ENCODE measurements around the gene CCDC167.

The CCDC167 gene

DNA sequence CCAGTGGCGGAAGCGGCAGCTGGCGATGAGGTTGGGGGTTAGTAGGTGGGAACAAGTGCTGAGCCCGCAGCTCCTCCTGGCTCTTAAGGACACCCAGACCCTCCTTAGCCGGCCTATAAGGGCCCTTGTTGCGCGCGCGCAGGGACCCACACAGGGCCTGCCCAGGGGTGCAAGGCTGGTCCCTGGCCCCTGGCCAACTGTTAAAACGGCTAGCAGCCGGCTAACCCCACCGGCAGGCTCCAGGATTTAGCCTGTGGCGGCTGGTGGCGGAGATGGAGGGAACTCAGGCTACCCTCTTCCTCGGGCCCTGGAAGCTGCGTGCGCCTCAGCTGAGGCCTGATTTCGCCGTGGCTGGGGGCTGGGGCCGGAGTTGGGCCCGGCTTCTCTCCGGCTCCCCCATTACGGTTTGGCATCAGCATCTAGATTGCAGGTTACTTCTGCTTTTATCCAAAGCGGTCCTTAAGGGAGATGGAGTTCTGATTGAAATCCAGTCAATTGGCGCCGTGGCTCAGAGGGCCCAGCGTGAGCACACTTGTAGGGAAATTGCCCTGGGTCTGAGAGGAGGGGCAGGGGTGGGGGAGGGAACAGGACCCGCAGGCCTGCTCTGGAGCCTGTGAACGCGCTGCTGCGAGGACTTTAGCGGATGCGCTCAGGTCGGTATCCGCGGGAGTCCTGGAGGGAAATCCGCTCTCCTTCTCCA lies 36.9 kb upstream of the CCDC167 start:
- peaks cover 3% of the 10 kb centered on the region for H3K27me3 Mint-ChIP-seq
- no peak overlapping the region for H3K27ac Mint-ChIP-seq
- H3K36me3 Mint-ChIP-seq = no peaks in the 10 kb centered on the region
- ATAC-seq (ENCODE audit: low read depth) = peak; percentile 19
- no peak for DNase-seq (ENCODE audit: low spot score in 2 of 2)
- peaks cover 17% of the 10 kb centered on the region for H3K4me1 Mint-ChIP-seq
- peak overlapping the region; percentile 81 for H3K4me3 Mint-ChIP-seq
- H3K9me3 Mint-ChIP-seq = no peaks in the 10 kb centered on the region

DNA sequence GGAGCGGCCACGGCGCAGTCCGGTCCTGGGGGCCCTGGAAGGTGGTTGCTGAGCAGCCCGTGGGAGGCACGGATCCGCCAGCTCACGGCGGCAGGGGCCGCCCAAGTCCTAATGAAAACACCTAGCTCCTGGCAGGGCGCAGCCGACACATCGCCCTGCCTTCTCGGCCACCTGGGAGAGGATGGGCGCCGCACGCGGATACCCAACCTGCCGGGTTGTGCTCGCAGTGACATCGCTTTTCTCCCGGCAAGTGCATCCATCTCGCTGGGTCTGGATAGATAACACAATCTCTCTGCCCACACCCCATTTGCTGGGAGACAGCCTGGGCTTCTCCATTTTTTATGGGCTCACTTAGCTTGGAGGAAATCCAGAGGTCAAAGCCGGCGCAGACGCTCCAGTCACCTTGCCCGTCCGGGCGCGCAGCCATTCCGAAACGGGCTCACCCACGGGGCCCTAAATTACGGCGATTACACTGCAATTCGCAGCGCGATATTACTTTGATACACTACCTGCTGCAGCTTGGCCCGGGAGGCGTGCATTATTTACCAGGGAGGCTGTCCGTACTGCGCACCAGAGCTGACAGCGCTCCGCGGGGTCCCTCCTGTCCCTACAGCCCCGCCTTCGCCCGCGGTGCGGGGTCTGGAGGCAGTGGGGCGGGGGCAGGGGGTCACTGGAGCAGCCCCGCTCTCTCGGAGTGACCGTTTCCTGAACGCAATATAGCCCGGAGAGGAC lies 36.2 kb upstream of the CCDC167 start:
- peak overlapping the region; percentile 55 for H3K27ac Mint-ChIP-seq
- H3K9me3 Mint-ChIP-seq = no peaks in the 10 kb centered on the region
- no peaks in the 10 kb centered on the region for H3K36me3 Mint-ChIP-seq
- DNase-seq (ENCODE audit: low spot score in 2 of 2) (peak in 1 of 2 donors; percentile 34), ATAC-seq (ENCODE audit: low read depth) (peak; percentile 83)
- H3K27me3 Mint-ChIP-seq = peaks cover 3% of the 10 kb centered on the region
- peak overlapping the region; percentile 81 for H3K4me3 Mint-ChIP-seq
- peaks cover 13% of the 10 kb centered on the region for H3K4me1 Mint-ChIP-seq

DNA sequence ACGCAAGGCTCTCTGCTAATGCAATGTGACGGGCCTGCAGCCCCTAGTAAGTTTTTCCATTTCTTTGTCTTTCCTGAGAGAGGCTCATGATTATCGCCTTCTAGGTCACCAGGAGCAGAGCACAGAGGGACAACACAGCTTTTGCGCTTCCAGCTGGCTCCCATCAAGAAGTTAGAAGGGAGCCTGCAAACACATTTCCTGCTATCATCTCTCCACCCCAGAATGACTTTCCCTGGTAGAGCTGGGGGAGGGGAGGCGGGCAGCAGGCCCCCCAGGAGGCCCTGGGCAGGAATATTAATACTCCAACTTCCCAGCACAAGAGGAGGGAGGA lies 35.7 kb upstream of the CCDC167 start:
- H3K36me3 Mint-ChIP-seq = no peaks in the 10 kb centered on the region

DNA sequence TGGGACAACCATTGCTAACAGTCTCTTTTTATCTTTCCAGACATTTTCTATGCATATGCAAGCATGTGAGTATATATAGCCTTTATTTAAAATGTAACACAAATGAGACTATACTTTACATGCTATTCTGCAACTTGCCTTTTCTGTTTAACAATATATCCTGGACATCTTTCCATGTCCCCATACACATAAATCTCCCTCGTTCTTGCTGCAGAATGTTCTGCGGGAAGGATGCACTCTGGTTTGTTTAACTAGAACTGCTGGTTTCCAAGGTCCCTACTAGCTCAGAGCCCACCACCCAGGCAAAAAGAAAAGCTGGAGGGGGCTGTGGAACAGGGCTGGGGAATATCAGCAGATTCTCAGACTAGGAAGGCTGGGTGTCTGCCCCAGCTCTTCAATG lies 35.2 kb upstream of the CCDC167 start:
- Mint-ChIP-seq H3K36me3 (no peaks in the 10 kb centered on the region), H3K27me3 (peaks cover 3% of the 10 kb centered on the region), H3K4me3 (no peak overlapping the region), H3K4me1 (peaks cover 9% of the 10 kb centered on the region), H3K27ac (no peak overlapping the region), H3K9me3 (no peaks in the 10 kb centered on the region)
- DNase-seq (ENCODE audit: low spot score in 2 of 2) = no peak
- ATAC-seq (ENCODE audit: low read depth) = no peak

More for the DNA sequence above, 35.7 kb upstream of the CCDC167 start:
- H3K4me3 Mint-ChIP-seq = peak overlapping the region; percentile 81
- DNase-seq (ENCODE audit: low spot score in 2 of 2) (no peak), ATAC-seq (ENCODE audit: low read depth) (no peak)
- H3K9me3 Mint-ChIP-seq = no peaks in the 10 kb centered on the region
- peaks cover 11% of the 10 kb centered on the region for H3K4me1 Mint-ChIP-seq
- H3K27me3 Mint-ChIP-seq = peaks cover 3% of the 10 kb centered on the region
- H3K27ac Mint-ChIP-seq = peak overlapping the region; percentile 55

DNA sequence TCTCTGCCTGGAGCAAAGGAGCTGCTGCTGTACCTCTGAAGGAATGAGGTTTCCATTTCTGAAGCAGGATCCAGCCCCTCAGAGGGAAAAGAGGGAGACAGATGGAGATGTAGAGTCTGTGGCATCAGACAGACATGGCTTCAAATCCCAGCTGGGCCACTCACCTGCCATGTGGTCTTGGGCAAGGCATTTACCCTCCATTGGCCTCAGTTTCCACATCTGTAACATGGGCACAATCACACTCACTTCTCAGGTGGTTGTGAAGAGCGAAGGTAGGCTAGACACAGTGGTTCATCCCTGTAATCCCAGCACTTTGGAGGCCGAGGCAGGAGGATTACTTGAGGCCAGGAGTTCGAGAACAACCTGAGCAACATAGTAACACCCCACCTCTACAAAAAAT lies 32.4 kb upstream of the CCDC167 start:
- peaks cover 12% of the 10 kb centered on the region for H3K4me1 Mint-ChIP-seq
- peaks cover 3% of the 10 kb centered on the region for H3K27me3 Mint-ChIP-seq
- H3K27ac Mint-ChIP-seq = no peak overlapping the region
- ATAC-seq (ENCODE audit: low read depth) (no peak), DNase-seq (ENCODE audit: low spot score in 2 of 2) (no peak)
- no peak overlapping the region for H3K4me3 Mint-ChIP-seq
- no peaks in the 10 kb centered on the region for H3K36me3 Mint-ChIP-seq
- no peaks in the 10 kb centered on the region for H3K9me3 Mint-ChIP-seq

DNA sequence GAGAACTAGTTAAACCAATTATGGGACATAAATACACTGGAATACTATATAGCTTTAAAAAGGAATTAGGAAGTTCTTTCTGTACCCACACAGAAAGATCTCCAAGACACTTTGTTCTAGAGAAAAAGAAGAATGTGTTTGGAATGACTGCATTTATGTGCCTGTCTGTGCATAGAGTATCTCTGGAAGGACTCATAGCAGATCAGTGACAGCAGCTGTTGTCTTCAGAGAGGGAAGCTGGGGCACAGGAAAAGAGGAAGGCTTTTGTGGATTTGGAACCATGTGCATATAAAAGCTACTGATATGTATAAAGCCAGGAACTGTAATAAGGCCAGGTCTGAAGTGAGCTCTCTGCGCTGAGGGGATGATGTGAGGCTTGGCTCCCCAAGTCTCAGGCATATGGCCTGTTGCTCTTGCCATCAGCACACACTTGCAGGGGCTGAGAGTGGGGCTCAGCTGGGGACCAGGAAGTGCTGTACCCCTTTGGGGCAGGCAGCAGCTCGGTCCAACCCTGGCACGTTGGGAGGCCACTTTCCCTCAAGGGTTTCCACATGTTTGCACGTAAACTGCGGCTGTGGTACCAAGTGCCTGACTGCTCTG lies 31.8 kb upstream of the CCDC167 start:
- no peaks in the 10 kb centered on the region for H3K36me3 Mint-ChIP-seq
- ATAC-seq (ENCODE audit: low read depth) (no peak), DNase-seq (ENCODE audit: low spot score in 2 of 2) (no peak)
- H3K27ac Mint-ChIP-seq = no peak overlapping the region
- H3K9me3 Mint-ChIP-seq = no peaks in the 10 kb centered on the region
- H3K4me1 Mint-ChIP-seq = peaks cover 12% of the 10 kb centered on the region
- H3K4me3 Mint-ChIP-seq = no peak overlapping the region
- peaks cover 3% of the 10 kb centered on the region for H3K27me3 Mint-ChIP-seq

DNA sequence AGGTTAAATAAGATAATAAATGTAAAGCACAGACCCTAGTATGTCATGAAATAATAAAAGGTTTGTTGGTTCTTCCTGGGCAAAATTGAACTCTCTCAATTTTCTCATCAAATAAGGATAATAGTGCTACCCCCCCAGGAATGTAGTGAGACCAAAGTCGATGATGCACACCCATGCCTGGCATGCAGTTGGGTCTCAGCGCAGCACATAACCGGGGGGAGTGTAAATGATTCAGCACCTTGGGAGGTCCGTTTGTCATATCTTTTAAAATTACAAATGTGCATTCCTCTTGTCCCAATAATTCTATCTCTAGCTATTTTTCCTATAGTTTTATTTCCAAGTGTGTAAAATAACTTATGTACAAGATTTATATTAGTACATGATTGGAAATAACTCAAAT lies 31.3 kb upstream of the CCDC167 start:
- Mint-ChIP-seq H3K4me1 (peaks cover 12% of the 10 kb centered on the region), H3K27me3 (peaks cover 3% of the 10 kb centered on the region), H3K27ac (no peak overlapping the region), H3K36me3 (no peaks in the 10 kb centered on the region), H3K9me3 (no peaks in the 10 kb centered on the region), H3K4me3 (no peak overlapping the region)
- no peak for ATAC-seq (ENCODE audit: low read depth)
- DNase-seq (ENCODE audit: low spot score in 2 of 2) = no peak

DNA sequence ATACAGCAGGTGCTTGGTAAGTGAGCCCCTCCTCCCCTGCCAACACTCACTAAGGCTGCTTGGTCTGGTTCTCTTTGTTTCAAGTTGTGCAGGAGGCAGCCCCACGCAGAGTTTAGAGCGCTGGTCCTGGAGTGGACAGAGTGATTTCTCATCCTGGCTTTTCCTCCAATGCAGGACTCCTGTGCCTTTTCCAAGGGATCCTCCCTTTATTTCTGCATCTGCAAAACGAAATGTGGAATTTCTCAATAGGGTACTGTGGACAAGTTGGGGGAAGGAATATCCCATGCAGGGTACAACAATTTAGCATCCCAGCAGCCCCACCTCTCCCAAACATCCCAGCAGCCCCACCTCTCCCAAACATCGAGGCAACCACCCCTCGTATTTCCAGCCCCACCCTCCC lies 30.6 kb upstream of the CCDC167 start:
- Mint-ChIP-seq H3K4me3 (no peak overlapping the region), H3K27me3 (peaks cover 3% of the 10 kb centered on the region), H3K9me3 (no peaks in the 10 kb centered on the region), H3K4me1 (peaks cover 12% of the 10 kb centered on the region), H3K36me3 (no peaks in the 10 kb centered on the region), H3K27ac (no peak overlapping the region)
- no peak for DNase-seq (ENCODE audit: low spot score in 2 of 2)
- ATAC-seq (ENCODE audit: low read depth) = no peak

DNA sequence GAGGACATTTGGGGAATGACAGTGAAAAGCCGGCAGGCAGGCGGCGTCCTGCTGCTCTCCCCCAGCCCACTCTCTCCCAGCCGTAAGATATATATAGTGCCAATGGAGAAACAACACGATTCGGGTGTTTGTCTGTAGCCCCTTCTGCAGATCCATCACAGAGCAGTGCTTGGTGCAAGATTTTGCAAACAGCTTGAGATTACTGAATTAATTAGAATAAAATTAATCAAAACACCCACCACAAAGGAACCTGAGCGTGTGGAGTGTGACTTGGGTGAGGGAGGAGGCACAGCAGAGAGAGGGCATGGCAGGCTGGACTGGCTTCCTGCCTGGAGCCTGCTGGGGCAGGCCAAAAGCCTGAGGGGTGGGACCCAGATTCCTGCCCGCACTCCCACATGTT lies 28.8 kb upstream of the CCDC167 start:
- ATAC-seq (ENCODE audit: low read depth) (no peak), DNase-seq (ENCODE audit: low spot score in 2 of 2) (no peak)
- Mint-ChIP-seq H3K36me3 (no peaks in the 10 kb centered on the region), H3K27ac (no peak overlapping the region), H3K4me1 (peaks cover 18% of the 10 kb centered on the region), H3K4me3 (no peak overlapping the region), H3K27me3 (peaks cover 8% of the 10 kb centered on the region), H3K9me3 (no peaks in the 10 kb centered on the region)

DNA sequence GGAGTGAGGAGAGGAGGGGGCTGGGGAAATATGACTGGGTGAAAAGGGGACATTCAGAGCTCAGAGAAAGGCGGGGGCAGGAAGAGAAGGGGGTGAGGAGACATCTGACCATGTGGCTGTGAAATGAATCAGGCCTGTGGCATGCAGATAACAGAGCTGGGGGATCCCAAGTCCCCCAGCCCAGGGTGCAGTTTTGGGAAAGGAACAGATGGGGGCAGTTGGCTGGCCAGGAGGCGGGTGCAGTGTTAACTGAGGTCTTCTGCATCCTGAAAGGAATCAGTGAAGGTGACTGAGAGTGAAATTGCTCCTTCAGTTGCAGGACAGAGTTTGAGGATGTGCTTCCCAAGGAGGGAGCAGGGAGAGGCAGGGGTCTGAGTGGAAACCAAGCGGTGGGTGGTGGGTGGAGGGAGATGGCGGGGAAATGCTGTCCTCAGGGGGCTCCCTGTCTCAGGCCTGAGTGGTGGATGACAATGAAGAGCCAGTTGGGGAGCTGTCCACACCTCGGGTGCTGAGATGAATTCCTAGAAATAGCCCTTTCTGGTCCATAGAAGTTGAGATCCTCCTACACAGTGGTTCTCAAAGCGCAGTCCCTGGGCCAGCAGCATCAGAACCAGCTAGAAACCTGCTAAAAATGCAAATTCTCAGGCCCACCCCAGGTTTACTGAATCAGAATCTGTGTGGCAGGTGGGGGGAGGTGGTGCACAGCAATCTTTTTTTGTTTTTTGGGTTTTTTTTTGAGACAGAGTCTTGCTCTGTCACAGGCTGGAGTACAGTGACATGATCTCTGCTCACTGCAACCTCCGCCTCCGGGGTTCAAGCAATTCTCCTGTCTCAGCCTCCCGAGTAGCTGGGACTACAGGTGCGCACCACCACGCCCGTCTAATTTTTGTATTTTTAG lies 26.0 kb upstream of the CCDC167 start:
- no peak overlapping the region for H3K27ac Mint-ChIP-seq
- DNase-seq (ENCODE audit: low spot score in 2 of 2) = no peak
- no peaks in the 10 kb centered on the region for H3K36me3 Mint-ChIP-seq
- H3K4me3 Mint-ChIP-seq = no peak overlapping the region
- no peaks in the 10 kb centered on the region for H3K9me3 Mint-ChIP-seq
- peaks cover 16% of the 10 kb centered on the region for H3K4me1 Mint-ChIP-seq
- H3K27me3 Mint-ChIP-seq = peaks cover 10% of the 10 kb centered on the region
- no peak for ATAC-seq (ENCODE audit: low read depth)

DNA sequence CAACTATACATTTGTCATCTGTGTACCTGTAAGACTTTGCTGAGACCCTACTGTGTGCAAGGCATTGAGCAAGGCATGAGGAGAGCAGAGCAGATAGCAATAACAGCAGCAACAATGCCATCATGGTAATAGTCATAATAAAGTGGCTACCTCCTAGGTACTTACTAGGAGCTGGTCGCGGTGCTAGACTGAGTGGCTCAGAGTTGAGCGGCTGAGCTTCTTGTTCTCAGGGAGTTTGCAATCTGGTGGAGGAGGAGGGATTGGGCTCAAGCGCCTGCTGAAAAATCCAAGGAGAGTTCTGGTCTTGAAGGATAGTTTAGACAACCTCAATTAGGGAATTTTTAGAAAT lies 25.3 kb upstream of the CCDC167 start:
- DNase-seq (ENCODE audit: low spot score in 2 of 2) (no peak), ATAC-seq (ENCODE audit: low read depth) (no peak)
- Mint-ChIP-seq H3K27me3 (peaks cover 10% of the 10 kb centered on the region), H3K4me1 (peaks cover 16% of the 10 kb centered on the region), H3K36me3 (no peaks in the 10 kb centered on the region), H3K4me3 (no peak overlapping the region), H3K9me3 (no peaks in the 10 kb centered on the region), H3K27ac (no peak overlapping the region)

DNA sequence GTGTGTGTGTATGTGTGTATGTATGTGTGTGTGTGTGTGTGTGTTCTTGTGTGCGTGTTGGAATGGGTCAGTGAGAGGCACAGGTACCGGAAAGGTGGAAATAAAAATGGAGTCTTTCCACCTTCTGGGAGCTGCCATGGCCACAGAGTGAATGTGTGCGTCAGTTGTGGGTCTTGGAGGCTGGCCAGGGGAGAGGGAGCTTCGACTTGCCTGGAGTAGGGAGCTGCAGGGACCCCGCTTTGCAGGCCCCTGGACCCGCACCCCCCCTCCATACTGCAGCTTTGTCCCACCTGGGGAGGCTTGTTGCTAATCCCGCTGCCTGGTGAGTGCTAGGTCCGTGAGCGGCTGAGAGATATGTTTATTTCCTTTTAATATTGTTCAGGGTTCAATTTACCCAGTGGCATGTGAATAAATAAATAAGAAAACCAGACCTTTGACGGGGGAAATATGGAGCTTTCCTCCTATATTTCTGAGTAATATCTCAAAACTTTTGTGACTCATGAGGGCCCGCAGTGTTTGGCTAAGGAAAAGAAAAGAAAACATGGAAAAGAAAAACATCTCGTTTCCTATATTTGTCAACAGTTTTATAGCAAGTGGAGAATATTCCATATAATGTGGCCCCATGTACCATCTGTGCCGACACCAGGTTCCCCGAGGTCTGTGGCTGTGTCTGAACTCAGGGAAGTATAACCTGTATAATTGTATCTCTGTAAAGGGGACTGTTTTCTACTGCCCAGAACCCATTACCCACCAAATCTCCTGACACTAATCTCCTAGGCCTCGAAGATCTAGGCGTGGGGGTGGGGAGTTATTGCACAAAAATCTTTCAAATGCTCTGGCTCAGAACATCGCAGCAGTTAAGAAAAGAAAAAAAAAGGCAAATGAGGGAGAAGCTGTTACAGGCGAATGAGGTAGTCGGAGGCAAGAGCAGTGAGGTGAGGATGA lies 24.6 kb upstream of the CCDC167 start:
- ATAC-seq (ENCODE audit: low read depth) = no peak
- no peak overlapping the region for H3K27ac Mint-ChIP-seq

DNA sequence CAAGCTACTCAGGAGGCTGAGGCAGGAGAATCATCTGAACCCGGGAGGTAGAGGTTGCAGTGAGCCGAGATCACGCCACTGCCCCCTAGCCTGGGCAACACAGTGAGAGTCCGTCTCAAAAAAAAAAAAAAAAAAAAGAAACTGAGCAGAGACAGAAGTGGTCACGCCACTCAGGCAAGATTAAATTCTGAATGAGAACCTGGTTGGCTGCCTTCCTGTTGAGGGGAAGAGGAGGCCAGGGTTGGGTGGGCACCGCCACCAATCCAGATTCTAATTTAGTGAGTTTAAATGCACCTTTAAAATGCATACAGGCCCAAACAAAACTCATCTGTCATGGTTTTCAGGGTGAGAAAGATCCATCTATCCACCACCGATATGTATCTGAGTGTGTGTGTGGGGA lies 23.7 kb upstream of the CCDC167 start:
- Mint-ChIP-seq H3K4me3 (no peak overlapping the region), H3K4me1 (peaks cover 14% of the 10 kb centered on the region), H3K27me3 (peaks cover 10% of the 10 kb centered on the region), H3K36me3 (no peaks in the 10 kb centered on the region), H3K9me3 (no peaks in the 10 kb centered on the region), H3K27ac (no peak overlapping the region)
- DNase-seq (ENCODE audit: low spot score in 2 of 2) = no peak
- peak; percentile 32 for ATAC-seq (ENCODE audit: low read depth)

More for the DNA sequence above, 24.6 kb upstream of the CCDC167 start:
- Mint-ChIP-seq H3K4me1 (peaks cover 15% of the 10 kb centered on the region), H3K4me3 (no peak overlapping the region), H3K27me3 (peaks cover 10% of the 10 kb centered on the region), H3K36me3 (no peaks in the 10 kb centered on the region), H3K9me3 (no peaks in the 10 kb centered on the region)
- DNase-seq (ENCODE audit: low spot score in 2 of 2) = no peak
